Urinary bladder (tissue), 4 donors: Measurements from ENCODE around the gene NPFFR1. TPM values are rescaled to one million over a fixed set of nuclear protein-coding genes. Genes with fewer than 3 reads are reported as not detected.
A peak's percentile ranks its signal among the peaks of the same experiment; 100 is the strongest.

Experiments used
- DNase-seq: peaks from one replicate; pipeline ENCODE4 v3.0.0-alpha.2; 2015; ENCODE audit errors: extremely low spot score
- H3K27ac ChIP-seq: one replicate; pipeline ENCODE4 v1.5.1; 2013; ENCODE audit warnings: low read depth, mild to moderate bottlenecking, moderate library complexity
- H3K36me3 ChIP-seq: one replicate; pipeline ENCODE4 v1.6.1; 2013; ENCODE audit warnings: mild to moderate bottlenecking, moderate library complexity; ENCODE audit not compliant: insufficient read depth
- H3K4me1 ChIP-seq: one replicate; pipeline ENCODE4 v1.6.1; 2013; ENCODE audit warnings: mild to moderate bottlenecking, moderate library complexity; ENCODE audit not compliant: insufficient read depth
- H3K4me3 ChIP-seq: one replicate; pipeline ENCODE4 v1.5.1; 2013; ENCODE audit warnings: low read depth, low read length
- WGBS: extraction: QIAGEN DNeasy Blood & Tissue Kit; methylation state at CpG from one replicate; pipeline ENCODE4 v1.1.7; 2013; 5-methylcytosine and 5-hydroxymethylcytosine counted together
- polyA plus RNA-seq: library from polyadenylated mRNA; stranded (reverse); fragments of 200-250 nt; gene quantifications from one replicate; pipeline ENCODE4 v1.2.3, GENCODE V29; 2013
- total RNA-seq: library from RNA; depleted of rRNA; stranded (reverse); fragments of >200 nt; gene quantifications from one replicate; pipeline ENCODE4 v1.2.3, GENCODE V29; 2014
- donor health status: healthy with polysubstance abuse.
- donor health status: healthy.

NPFFR1 gene
- total RNA-seq (0.05 TPM), polyA plus RNA-seq (0.01 TPM)

GRCh38 chr10:70283445-70284399, at the start of gene NPFFR1:
Gene NPFFR1 (minus strand): TSS chr10:70284004. CDS start chr10:70283676, 328 bp downstream.
- Histone ChIP-seq H3K27ac (no peak within 1 kb of the TSS), H3K36me3 (no peaks in the 10 kb centered on the region), H3K4me1 (no peaks in the 10 kb centered on the region), H3K4me3 (peak within 1 kb of the TSS; percentile 30)
- WGBS = 8% methylated on average over 62 of the region's 63 CpGs
- no peak for DNase-seq

- no peaks in the 10 kb centered on the region for H3K4me1 ChIP-seq
- no peak for DNase-seq
- WGBS = 99% methylated on average over 2 of the region's 2 CpGs
Observed at GRCh38 chr10:70333268-70333667, 49.5 kb upstream of the NPFFR1 start.

GRCh38 chr10:70331486-70332268, 47.9 kb upstream of the NPFFR1 start:
- peak; percentile 70 for DNase-seq
- Histone ChIP-seq H3K4me3 (no peak overlapping the region), H3K27ac (no peak overlapping the region), H3K36me3 (no peaks in the 10 kb centered on the region), H3K4me1 (no peaks in the 10 kb centered on the region)
- 41% methylated on average over 10 of the region's 10 CpGs for WGBS

More at GRCh38 chr10:70333268-70333667, 49.5 kb upstream of the NPFFR1 start:
- Histone ChIP-seq H3K27ac (no peak overlapping the region), H3K36me3 (no peaks in the 10 kb centered on the region), H3K4me3 (no peak overlapping the region)

- H3K4me1 ChIP-seq = no peaks in the 10 kb centered on the region
- no peak overlapping the region for H3K27ac ChIP-seq
- DNase-seq = no peak
- WGBS = 74% methylated on average over 2 of the region's 2 CpGs
- no peak overlapping the region for H3K4me3 ChIP-seq
- no peaks in the 10 kb centered on the region for H3K36me3 ChIP-seq
Observed at GRCh38 chr10:70331160-70331485, 47.3 kb upstream of the NPFFR1 start.

GRCh38 chr10:70330671-70331070, 46.9 kb upstream of the NPFFR1 start:
- WGBS = 89% methylated on average over 9 of the region's 9 CpGs
- H3K36me3 ChIP-seq = no peaks in the 10 kb centered on the region
- H3K4me3 ChIP-seq = no peak overlapping the region
- H3K4me1 ChIP-seq = no peaks in the 10 kb centered on the region
- DNase-seq = no peak
- no peak overlapping the region for H3K27ac ChIP-seq

GRCh38 chr10:70328967-70329366, 45.2 kb upstream of the NPFFR1 start:
- no peak overlapping the region for H3K4me3 ChIP-seq
- WGBS = 71% methylated on average over 4 of the region's 4 CpGs
- no peak overlapping the region for H3K27ac ChIP-seq
- no peaks in the 10 kb centered on the region for H3K36me3 ChIP-seq
- no peaks in the 10 kb centered on the region for H3K4me1 ChIP-seq
- no peak for DNase-seq

- H3K4me3 ChIP-seq = no peak overlapping the region
- no peaks in the 10 kb centered on the region for H3K4me1 ChIP-seq
- 97% methylated on average over 4 of the region's 4 CpGs for WGBS
- DNase-seq = no peak
- H3K36me3 ChIP-seq = no peaks in the 10 kb centered on the region
- no peak overlapping the region for H3K27ac ChIP-seq
Observed at GRCh38 chr10:70328018-70328417, 44.2 kb upstream of the NPFFR1 start.

GRCh38 chr10:70324951-70325781, 41.4 kb upstream of the NPFFR1 start:
- H3K36me3 ChIP-seq = no peaks in the 10 kb centered on the region
- H3K4me1 ChIP-seq = no peaks in the 10 kb centered on the region
- no peak overlapping the region for H3K4me3 ChIP-seq
- WGBS = 86% methylated on average over 10 of the region's 10 CpGs
- no peak overlapping the region for H3K27ac ChIP-seq
- no peak for DNase-seq

- Histone ChIP-seq H3K27ac (no peak overlapping the region), H3K4me1 (no peaks in the 10 kb centered on the region), H3K4me3 (no peak overlapping the region), H3K36me3 (no peaks in the 10 kb centered on the region)
- WGBS = 83% methylated on average over 11 of the region's 11 CpGs
- DNase-seq = no peak
Observed at GRCh38 chr10:70324339-70324861, 40.6 kb upstream of the NPFFR1 start.

- DNase-seq = no peak
- Histone ChIP-seq H3K4me3 (no peak overlapping the region), H3K36me3 (no peaks in the 10 kb centered on the region), H3K27ac (no peak overlapping the region), H3K4me1 (no peaks in the 10 kb centered on the region)
- 88% methylated on average over 18 of the region's 18 CpGs for WGBS
Observed at GRCh38 chr10:70323697-70324338, 40.0 kb upstream of the NPFFR1 start.

GRCh38 chr10:70323138-70323696, 39.4 kb upstream of the NPFFR1 start:
- Histone ChIP-seq H3K4me1 (no peaks in the 10 kb centered on the region), H3K27ac (no peak overlapping the region), H3K4me3 (no peak overlapping the region), H3K36me3 (no peaks in the 10 kb centered on the region)
- 93% methylated on average over 9 of the region's 9 CpGs for WGBS
- no peak for DNase-seq
